ENCODE data around the gene MTF2. TPM values are rescaled to one million over a fixed set of nuclear protein-coding genes. Genes with fewer than 3 reads are reported as not detected.
"Not testable (repeated sequence)": the region's sequence is repeated elsewhere in the genome, so short reads cannot be mapped to it uniquely, and the experiment has no call there.

Gene MTF2
- total RNA-seq: 10 to 100 TPM; 10.4 to 31.5 TPM

DNA sequence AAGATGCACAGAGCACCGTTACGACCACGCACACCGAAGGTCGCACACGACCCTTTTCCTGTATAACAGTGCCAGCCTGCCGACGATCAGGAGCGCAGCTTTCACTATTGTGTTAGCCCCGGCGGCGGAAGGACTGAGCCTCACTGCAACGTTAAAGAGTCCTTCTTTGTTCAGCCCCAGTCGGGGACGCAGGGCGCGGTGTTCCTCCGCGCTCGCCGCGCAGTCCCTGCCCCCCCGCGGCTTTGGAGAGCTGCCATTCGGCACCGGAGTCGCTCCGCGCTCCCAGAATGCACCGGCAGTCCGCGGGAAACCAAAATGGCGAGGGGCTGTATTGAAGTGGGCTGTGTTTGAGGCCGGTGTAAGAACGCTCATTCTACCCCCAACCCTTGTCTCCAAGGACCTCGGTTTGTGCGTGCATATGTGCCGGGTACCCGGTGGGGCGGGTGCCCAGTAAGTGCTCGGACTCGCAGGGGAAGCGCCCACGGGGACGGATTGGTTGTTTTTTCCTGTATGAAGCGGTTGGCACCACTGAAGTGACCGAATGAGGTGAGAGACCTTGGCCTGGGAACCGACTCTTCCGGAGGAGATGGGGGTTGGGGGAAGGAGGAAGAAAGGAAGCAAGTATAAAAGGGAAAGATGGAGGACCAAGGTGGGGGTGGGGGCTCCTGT is at the start of gene MTF2:
TSS of gene MTF2 (plus strand) at position 298 of the 669 bp plus-strand sequence. CDS start at position 542, 244 bp downstream.
- Histone ChIP-seq H3K27me3 (replicated peaks; ENCODE audit: insufficient read depth) (no peaks in the 10 kb centered on the region), H3K27ac (peak within 1 kb of the TSS; percentile 84 to 89), H3K36me3 (no peaks in the 10 kb centered on the region), H3K4me1 (replicated peaks) (no peaks in the 10 kb centered on the region), H3K4me3 (peak within 1 kb of the TSS; percentile 81 to 85), H3K9me3 (no peaks in the 10 kb centered on the region)
- intact Hi-C loops (cut with DNase I): loop anchor here (5.0 to 10.0 kb wide), 2 partner anchors 103 to 766 kb away; partner anchors contain the start of genes CCDC18 and TMED5
- DNase-seq (ENCODE audit: low spot score): peak; percentile 93
- TF ChIP-seq POLR2AphosphoS5 (IDR thresholded peaks at IDR 0.05) (peak; percentile 95), POLR2A (IDR thresholded peaks at IDR 0.05) (peak; percentile 84)
- TF ChIP-seq, protein P1, sequence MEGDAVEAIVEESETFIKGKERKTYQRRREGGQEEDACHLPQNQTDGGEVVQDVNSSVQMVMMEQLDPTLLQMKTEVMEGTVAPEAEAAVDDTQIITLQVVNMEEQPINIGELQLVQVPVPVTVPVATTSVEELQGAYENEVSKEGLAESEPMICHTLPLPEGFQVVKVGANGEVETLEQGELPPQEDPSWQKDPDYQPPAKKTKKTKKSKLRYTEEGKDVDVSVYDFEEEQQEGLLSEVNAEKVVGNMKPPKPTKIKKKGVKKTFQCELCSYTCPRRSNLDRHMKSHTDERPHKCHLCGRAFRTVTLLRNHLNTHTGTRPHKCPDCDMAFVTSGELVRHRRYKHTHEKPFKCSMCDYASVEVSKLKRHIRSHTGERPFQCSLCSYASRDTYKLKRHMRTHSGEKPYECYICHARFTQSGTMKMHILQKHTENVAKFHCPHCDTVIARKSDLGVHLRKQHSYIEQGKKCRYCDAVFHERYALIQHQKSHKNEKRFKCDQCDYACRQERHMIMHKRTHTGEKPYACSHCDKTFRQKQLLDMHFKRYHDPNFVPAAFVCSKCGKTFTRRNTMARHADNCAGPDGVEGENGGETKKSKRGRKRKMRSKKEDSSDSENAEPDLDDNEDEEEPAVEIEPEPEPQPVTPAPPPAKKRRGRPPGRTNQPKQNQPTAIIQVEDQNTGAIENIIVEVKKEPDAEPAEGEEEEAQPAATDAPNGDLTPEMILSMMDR (IDR thresholded peaks at IDR 0.05): peak in 3 of 4 experiments; percentile 10 to 40 (median 30)
- WGBS: under 1% methylated on average over 47 of the region's 49 CpGs

DNA sequence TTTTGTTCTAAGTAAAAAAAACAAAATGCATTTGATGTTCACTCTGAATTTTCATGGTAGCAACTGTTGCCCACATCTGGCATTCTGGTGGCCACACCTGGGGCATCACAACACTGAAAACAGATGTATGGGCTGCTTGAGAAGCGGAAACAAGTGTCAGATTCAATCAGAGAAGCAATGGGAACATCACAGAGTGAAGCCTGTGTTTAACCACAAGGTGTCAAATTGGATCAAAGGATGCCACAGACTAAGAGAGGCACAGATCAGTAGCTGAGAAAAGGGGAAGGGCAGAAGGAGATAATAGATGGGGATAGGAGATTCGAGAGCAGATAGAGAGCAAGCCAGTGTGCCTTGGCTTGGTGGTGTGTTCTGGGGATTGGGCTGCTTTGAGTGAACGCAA is 49.8 kb upstream of the MTF2 start:
- Histone ChIP-seq H3K4me3 (no peak overlapping the region), H3K27me3 (replicated peaks; ENCODE audit: insufficient read depth) (no peaks in the 10 kb centered on the region), H3K4me1 (replicated peaks) (no peaks in the 10 kb centered on the region), H3K27ac (no peak overlapping the region), H3K9me3 (no peaks in the 10 kb centered on the region), H3K36me3 (no peaks in the 10 kb centered on the region)
- TF ChIP-seq POLR2A (IDR thresholded peaks at IDR 0.05) (no peak), POLR2AphosphoS5 (IDR thresholded peaks at IDR 0.05) (no peak)
- TF ChIP-seq, protein P1 (IDR thresholded peaks at IDR 0.05): no peak
- WGBS: 31% methylated on average over 3 of the region's 3 CpGs
- DNase-seq (ENCODE audit: low spot score): no peak
- intact Hi-C loops (cut with DNase I): no loop called here

DNA sequence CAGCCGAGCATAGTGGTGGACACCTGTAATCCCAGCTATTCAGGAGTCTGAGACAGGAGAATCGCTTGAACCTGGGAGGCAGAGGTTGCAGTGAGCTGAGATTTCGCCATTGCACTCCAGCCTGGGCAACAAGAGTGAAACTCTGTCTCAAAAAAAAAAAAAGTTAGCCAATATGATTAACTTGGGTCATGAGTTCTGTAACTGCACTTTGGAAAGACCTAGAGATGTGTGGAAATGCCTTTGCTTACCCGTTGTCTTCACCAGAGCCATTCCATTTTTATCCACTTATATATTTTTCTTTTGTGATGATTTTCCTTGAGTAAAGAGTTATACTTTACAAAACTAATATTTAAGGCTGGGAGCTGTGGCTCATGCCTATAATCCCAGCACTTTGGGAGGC is 48.9 kb upstream of the MTF2 start:
- H3K9me3 ChIP-seq; H3K27me3 ChIP-seq (replicated peaks; ENCODE audit: insufficient read depth); DNase-seq (ENCODE audit: low spot score); intact Hi-C loops (cut with DNase I); H3K27ac ChIP-seq; H3K4me1 ChIP-seq (replicated peaks); H3K36me3 ChIP-seq; H3K4me3 ChIP-seq: not testable (repeated sequence)
- WGBS: 95% methylated on average over 4 of the region's 4 CpGs

DNA sequence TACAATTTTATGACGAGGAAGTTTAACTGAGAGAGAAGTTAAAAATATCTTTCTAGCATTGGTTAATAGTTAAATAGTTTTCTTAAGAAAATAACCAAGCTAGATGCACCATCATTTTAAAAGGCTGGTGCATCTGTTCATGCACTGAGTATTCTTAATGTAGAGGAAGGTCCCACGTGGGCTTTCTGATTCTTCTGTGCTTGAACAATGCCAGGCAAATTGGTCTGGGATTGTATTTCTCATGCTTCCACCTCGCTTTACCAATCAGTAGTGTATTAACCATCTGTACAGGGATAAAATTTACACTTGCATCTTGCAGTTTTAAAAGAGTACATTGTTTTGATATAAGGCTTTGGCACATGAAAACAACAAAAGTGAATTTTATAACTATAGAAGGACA is 47.4 kb upstream of the MTF2 start:
- intact Hi-C loops (cut with DNase I): no loop called here
- Histone ChIP-seq H3K27ac (no peak overlapping the region), H3K36me3 (no peaks in the 10 kb centered on the region), H3K27me3 (replicated peaks; ENCODE audit: insufficient read depth) (no peaks in the 10 kb centered on the region), H3K9me3 (no peaks in the 10 kb centered on the region), H3K4me1 (replicated peaks) (no peaks in the 10 kb centered on the region), H3K4me3 (no peak overlapping the region)
- TF ChIP-seq, protein P1 (IDR thresholded peaks at IDR 0.05): no peak
- no peak for TF ChIP-seq POLR2AphosphoS5 (IDR thresholded peaks at IDR 0.05)
- TF ChIP-seq POLR2A (IDR thresholded peaks at IDR 0.05): no peak
- WGBS: 53% methylated on average over 3 of the region's 3 CpGs
- no peak for DNase-seq (ENCODE audit: low spot score)

DNA sequence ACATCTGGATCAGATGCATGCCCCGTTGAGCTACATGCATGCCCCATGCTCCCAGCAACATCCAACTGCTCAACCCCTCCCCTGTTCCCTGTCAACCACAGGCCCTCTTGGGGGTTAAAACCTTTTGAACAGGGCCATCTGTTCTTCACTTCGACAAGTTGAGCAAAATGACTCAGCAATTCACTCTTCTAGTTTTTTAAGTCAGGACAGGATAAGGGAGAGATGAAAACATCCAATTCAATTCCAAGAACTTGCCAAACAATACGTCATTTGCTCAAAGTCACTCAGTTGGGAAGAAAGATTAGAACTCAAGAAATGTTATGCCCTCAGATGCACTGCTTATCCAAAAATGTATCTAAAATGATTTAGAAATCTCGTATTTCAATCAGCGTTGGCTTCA is 46.1 kb upstream of the MTF2 start:
- Histone ChIP-seq H3K36me3 (no peaks in the 10 kb centered on the region), H3K9me3 (no peaks in the 10 kb centered on the region), H3K4me3 (no peak overlapping the region), H3K4me1 (replicated peaks) (no peaks in the 10 kb centered on the region), H3K27me3 (replicated peaks; ENCODE audit: insufficient read depth) (no peaks in the 10 kb centered on the region), H3K27ac (no peak overlapping the region)
- no peak for DNase-seq (ENCODE audit: low spot score)
- intact Hi-C loops (cut with DNase I): no loop called here
- no peak for TF ChIP-seq POLR2AphosphoS5 (IDR thresholded peaks at IDR 0.05)
- no peak for TF ChIP-seq POLR2A (IDR thresholded peaks at IDR 0.05)
- TF ChIP-seq, protein P1 (IDR thresholded peaks at IDR 0.05): no peak
- 69% methylated on average over 5 of the region's 5 CpGs for WGBS
